HG02943 (cell line): ENCODE results near the gene RPLP2.

Experiments used
- ATAC-seq: cut with Tn5 transposase; IDR thresholded peaks from one replicate; pipeline ENCODE4 v1.9.1; 2021; ENCODE audit warnings: mild to moderate bottlenecking, low read depth, moderate library complexity; ENCODE audit not compliant: unreplicated experiment

Gene RPLP2

DNA sequence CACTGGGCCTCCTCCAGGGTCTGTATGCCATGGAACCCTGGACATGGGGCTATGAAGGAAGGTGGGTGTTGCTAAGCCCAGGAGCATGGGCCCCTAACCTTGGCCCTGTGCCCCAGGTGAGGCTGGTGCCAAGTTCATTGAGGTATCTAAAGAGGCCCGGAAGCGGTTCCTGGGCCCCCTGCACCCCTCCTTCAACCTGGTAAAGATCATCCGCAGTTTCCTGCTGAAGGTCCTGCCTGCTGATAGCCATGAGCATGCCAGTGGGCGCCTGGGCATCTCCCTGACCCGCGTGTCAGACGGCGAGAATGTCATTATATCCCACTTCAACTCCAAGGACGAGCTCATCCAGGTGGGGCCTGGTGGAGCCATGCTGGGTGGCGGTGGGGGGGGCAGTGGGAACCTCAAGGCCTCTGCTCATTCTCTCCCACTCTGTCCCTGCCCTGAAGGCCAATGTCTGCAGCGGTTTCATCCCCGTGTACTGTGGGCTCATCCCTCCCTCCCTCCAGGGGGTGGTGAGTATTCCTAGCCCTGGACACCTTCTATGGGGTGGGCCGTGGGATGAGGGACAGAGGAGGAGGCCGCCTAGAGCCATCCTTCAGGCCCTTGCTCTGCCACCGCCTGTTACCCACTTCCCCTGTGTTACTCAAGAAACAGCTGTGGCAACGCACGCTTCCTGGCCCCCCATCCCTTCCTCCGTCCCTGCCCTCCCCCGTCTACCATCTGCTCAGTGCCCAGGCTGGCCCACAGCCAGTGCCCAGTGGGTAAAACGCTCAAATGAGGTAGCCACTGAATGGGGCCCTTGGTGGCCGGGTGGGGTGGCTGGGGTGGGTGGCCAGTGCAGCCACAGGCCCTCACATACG lies 12.0 kb downstream of the RPLP2 start:
- no peak for ATAC-seq

DNA sequence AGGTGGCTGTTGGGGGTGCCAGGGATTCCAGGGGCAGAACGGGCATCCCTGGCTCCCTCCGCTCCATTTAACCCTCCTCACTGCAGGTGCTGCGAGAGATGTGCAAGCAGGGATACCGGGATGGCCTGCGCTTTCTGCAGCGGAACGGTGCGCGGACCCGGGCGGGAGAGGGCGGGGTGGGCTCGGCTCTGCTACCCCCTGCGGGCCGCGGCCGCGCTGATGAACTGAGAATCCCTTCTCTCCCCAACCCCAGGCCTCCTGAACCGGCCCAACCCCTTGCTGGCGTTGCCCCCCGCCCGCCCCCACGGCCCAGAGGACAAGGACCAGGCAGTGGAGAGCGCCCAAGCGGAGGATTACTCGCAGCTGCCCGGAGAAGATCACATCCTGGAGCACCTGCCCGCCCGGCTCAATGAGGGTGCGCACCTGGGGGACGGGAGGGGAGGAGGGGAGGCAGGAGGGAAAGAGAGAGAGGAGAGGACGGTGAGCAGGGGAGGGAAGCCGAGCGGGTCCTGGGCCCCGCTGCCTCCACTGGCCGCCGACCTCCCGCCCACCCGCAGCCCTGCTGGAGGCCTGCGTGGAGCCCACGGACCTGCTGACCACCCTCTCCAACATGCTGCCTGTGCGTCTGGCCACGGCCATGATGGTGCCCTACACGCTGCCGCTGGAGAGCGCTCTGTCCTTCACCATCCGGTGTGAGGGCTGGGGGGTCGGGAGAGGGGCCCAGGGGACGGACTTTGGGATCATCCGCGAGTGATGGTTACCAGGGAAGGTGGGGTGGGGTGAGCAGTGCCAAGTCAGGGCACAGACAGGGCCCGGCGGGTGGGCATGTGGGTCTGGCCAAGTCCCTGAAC lies 13.9 kb downstream of the RPLP2 start:
- ATAC-seq, result no peak

DNA sequence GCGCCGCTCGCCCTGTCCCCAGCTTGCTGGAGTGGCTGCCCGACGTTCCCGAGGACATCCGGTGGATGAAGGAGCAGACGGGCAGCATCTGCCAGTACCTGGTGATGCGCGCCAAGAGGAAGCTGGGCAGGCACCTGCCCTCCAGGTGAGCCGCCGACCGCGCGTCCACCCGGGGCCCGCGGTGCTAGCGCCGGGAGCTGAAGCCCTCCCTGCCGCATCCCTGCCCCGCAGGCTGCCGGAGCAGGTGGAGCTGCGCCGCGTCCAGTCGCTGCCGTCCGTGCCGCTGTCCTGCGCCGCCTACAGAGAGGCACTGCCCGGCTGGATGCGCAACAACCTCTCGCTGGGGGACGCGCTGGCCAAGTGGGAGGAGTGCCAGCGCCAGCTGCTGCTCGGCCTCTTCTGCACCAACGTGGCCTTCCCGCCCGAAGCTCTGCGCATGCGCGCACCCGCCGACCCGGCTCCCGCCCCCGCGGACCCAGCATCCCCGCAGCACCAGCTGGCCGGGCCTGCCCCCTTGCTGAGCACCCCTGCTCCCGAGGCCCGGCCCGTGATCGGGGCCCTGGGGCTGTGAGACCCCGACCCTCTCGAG lies 14.6 kb downstream of the RPLP2 start:
- ATAC-seq, result no peak

DNA sequence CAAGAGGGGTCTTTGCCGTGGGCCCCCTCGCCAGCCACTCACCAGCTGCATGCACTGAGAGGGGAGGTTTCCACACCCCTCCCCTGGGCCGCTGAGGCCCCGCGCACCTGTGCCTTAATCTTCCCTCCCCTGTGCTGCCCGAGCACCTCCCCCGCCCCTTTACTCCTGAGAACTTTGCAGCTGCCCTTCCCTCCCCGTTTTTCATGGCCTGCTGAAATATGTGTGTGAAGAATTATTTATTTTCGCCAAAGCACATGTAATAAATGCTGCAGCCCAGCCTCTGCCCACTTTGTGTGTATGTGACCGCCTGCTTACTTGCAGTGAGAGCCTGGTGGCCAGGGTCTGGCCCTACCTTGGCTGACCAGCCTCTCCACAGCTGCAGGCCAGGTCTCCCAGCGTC lies 15.2 kb downstream of the RPLP2 start:
- no peak for ATAC-seq

DNA sequence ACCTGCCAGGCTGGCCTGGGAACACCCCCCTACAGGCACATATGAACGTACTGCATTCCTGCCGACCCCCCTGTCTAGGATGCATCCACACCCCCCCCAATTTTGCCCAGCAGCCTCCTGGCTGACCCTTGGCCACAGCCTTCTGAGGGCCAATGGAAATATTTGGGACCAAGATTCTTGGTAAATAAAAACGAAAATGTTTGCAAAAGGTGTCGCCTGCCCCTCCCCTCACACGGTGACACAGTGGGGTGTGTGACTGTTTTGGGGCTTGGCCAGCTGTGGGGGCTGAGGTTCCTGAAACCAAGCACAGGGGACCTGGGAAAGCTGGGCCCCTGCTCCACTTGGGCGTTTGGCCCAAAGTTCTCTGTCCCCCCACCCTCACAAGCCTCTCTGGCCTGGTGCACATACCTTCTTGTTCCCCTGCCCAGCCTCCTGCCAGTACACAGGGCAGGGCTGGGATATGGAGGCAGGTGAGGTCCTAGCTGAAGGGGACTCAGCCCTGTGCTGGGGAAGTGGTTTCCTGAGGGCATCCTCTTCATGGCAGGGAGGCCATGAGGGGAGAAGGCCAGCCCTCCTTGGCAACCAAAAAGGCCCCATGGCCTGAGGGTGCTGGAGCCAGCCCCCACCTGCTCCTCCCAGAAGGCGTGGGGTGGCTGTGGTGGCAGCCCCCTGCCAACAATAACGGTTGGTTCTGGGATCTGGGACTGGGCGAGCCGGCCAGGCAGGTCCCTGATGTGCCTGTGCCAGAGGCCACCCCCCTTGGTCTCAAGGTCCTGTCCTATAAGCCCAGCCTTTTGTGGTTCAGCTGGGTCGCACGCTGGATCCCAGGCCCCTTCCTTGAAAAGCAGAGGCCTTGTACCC lies 15.8 kb downstream of the RPLP2 start:
- ATAC-seq, result no peak

DNA sequence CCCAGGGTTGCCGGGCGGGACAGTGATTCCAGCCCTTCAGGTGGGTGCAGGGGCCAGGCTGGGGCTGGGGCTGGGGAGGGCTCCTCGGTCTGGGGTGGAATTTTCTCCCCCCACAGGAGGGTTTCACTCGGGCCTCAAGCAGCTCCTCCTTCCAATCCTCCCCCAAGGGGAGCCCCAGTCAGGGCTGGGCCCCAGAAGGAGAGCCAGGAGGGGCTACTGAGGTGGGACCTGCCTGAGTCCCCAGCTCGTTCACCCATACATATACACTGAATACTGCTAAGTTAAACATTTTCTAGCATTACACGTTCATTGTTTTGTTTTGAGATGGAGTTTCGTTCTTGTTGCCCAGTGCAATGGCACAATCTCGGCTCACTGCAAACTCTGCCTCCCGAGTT lies 16.5 kb downstream of the RPLP2 start:
- no peak for ATAC-seq

DNA sequence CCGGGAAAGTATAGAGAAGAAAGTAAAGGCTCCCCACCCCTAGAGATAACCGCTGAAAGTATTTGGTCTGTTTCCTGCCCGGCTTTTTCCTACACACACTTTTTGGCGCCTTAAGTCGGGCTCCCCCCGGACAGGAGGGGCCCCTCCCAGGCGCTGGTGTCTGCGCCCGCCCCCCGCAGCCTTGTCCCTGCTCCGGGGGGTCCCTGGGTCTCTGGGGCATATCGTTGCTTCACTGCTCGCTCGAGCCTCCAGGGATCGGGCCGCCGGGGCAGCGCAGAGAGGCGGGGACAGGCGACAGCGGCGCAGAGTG lies 17.0 kb downstream of the RPLP2 start:
- ATAC-seq, result no peak

DNA sequence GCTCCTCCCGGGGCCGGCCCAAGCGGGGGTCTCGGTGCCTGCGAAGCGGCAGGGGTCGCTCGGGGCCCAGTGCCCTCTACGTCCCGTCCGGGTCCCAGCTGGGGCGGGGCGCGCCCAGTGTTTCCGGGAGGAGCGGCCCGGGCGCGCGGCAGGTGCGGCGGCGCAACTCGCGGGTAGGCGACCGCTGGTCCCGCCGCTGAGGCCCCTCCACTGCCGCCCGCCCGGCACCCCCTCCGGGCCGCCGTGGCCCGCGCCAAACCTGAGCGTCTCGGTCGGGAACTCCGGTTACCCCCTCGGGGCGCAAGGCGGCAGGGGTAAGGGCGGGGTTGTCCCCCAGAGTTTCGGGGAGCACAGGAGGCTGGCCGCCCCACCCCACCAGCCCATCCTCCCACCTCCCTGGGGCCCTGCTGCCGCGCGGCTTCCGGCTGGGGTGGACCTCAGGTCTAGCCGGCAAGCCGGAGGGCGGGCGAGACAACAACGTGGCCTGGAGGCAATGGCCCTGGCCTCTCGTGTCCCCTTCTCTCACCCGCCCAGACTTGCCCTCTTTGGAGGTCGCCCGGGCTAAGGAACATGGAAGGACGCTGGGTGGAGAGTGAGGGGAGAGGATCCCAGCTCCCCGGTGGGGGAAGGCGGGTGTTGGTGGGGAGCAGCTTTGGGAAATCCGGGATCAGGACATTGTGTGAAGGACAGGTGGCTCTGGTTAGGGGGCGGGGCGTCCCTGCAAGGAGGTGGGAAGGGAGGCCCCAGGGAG lies 17.6 kb downstream of the RPLP2 start:
- no peak for ATAC-seq

DNA sequence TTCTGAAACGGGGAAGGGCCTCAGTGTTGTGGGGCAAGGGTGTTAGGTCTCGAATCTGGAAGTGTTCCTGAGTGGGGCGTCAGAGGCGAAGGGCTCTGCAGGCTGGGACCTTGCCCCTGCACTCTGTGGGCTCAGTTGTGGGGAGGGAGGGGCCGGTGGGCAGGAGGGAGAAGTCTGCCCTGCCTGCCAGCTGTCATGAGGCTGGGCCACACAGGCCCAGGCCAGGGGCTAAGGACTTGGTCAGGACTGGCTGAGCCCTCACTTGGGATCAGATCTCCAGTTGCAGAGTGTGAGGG lies 18.1 kb downstream of the RPLP2 start, which contains the start of gene CRACR2B:
Gene CRACR2B, plus strand, starts transcription at position 23 of the 296 bp plus-strand sequence. CDS start 689 bp downstream, outside the sequence.
- ATAC-seq, result no peak

DNA sequence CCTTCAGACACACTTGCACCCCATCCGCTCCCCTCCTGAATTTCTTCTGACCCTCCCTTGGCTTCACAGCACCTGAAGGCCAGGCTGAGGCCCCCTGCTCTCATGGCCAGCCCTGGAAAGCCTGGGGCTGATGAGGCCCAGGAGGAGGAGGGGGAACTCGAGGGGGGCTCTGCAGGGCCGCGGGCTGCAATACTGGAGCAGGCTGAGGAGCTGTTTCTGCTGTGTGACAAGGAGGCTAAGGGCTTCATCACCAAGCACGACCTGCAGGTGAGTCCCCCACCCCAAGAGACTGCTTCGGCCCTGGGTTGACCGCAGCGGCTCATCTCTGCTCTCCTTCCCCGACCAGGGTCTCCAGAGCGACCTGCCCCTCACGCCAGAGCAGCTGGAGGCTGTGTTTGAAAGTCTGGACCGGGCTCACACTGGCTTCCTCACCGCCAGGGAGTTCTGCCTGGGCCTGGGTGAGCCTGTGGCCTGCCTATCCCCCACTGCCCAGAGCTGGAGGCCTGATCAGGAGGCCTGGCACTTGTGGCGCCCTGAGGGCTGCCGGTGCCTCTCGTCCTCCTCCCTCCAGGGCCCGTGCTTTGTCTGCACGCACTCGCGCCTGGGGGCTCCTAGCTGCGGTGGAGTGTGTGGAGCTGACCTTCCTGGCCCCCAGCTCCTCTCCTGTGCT lies 18.9 kb downstream of the RPLP2 start:
- ATAC-seq, result no peak

DNA sequence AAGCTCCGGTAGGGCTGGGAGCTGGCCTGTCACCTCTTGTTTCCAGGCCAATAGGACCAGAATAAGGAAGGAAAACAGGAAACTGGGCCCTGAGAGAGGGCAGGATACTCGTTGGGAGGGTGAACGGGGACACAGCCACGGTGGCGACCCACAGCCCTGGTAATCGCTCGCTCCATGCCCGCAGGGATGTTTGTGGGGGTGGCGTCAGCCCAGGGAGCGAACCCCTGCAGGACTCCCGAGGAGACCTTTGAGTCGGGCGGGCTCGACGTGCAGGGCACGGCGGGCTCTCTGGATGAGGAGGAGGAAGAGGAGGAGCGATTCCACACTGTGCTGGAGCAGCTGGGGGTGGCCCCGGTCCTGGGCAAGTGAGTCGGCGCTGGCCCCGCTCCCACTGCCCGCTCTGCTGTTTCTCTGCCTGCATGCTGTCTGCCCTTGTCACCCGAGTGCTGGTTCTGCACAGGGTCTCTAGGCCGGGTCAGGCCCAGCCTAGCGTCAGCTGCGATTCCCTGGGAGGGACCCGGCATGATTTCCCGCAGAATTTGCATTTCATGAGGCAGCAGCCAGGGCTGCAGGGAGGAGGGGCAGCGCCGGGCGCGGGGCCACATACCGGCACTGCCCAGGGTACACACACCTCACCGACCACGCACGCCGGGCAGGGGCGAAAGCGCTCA lies 19.5 kb downstream of the RPLP2 start:
- no peak for ATAC-seq

DNA sequence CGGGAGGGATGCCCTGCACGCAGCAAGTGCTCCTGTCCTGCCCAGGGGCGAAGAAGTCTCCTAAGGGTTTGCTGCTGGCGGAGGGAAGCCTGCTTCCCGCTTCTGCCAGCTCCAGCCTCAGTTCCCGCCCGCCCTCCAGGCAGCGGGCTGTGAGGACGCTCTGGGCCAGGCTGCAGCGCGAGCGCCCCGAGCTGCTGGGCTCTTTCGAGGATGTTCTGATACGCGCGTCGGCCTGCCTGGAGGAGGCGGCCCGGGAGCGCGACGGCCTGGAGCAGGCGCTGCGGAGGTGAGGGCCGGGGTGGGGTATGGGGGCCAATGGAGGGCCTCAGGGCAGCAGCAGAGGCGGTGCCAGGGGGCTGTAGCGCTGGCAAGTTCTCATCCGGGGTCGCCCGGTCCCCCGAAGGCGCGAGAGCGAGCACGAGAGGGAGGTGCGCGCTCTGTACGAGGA lies 20.1 kb downstream of the RPLP2 start:
- no peak for ATAC-seq

DNA sequence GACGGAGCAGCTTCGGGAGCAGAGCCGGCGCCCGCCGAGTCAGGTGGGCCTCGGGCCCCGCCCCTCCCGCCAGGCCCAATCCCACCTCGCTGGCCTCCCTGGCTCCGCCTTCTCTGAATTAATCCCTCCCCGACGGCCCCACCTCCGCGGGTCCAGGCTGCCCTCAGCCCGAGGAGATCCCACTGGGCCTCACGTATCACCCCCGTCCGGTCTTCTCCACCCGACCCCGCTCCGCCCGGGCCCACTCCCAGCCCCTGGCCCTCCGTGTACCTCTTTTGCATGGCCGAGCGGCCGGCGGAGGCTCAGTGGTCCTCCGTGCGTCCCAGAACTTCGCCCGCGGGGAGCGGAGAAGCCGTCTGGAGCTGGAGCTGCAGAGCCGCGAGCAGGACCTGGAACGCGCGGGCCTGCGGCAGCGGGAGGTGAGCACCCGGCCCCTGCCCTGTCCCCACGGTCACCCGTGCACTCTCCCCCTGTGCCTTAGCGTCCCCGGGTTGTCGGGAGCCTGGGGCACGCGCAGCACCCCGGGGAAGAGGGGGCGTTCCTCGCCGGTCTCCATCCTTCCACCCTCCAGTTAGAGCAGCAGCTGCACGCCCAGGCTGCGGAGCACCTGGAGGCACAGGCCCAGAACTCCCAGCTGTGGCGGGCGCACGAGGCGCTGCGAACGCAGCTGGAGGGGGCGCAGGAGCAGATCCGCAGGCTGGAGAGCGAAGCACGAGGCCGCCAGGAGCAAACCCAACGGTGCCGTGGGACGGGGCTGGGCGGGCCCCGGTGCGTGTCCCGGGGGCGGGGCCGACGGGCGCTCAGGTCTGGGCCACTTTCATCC lies 20.7 kb downstream of the RPLP2 start:
- ATAC-seq, result no peak

DNA sequence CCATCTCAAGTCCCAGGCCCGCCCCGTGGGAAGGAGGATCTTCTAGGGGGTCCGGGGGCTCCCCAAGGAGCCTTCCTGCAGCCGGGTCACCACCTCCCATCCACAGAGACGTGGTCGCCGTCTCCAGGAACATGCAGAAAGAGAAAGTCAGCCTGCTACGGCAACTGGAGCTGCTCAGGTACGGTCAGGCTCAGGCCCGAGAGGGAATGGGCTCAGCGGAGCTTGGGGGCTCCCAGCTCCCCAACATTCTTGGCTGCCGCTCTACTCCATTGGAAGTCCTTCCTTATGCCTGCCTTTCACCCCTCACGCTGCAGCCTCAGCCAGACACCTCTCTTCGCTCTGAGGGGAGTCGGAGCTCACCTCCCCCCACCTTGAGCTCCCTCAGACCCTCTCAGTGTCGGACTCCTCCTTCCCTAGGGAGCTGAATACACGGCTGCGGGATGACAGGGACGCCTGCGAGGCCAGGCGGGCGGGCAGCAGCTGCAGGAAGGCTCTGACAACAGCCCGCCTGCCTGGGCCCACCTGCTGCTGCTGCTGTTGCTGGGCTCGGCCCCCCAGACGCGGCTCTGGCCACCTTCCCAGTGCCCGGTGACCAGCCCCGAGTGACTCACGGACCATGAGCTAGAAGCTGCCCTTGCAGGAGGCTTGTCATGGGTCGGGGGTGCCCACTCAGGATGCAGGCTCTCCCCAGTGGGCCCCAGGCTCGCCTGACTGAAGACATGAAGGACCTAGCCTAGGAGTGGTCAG lies 21.5 kb downstream of the RPLP2 start:
- ATAC-seq, result no peak

DNA sequence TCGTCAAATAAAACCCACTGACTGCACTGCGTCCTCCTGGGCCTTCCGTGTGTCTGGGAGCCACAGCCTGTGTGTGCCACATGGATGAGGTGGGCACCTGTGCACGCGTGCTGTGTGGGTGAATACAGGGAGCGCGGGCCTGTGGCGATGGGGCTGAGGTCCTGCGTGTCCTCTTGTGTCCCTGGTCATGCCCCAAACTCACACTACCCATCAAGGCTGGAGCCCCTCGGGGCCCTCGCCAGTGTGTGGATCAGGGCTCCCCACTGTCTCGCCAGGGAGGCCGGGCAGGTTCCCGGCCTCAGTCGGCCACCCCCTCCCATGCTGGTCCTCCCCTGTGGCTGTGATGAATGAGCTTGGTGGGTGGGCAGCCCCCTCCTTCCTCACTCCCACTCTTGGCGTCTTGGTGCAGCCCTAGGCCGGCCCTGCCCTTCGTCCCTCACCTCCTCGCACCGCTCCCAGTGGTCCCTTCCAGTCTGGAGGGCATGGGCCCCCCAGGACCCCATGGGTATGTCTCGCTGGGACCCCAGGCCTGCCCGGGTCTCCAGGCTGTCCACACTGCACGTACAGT lies 22.3 kb downstream of the RPLP2 start:
- ATAC-seq, result no peak

DNA sequence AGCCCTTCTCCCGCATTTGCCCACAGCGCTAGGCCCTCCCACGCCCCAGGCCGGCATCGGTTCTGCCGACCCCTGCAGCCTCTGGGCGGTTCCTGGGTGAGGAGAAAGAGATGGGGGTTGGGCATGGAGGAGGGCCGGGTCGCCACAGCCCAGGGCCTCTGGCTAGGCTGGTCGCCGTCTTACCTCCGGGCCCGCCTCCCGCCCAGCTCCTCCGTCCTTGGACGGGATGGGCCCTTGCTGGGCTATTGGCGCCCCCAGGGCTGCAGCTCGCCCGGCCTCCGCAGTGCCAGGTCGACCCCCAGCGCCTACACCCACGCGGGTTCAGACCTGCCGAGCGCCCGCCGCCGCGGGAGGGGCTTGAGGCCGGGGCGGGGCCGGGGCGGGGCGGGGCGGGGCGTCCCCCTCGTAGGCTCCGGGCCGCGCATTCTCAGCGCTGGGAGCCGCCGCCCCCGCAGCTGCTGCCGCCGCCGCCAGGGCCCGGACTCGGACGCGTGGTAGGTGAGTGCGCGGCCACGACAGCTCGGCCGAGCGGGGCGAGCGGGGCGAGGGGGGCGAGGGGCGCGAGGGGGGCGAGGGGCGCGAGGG lies 22.9 kb downstream of the RPLP2 start, which contains the start of gene CD151:
Gene CD151, plus strand, starts transcription at position 424 of the 585 bp plus-strand sequence. CDS start 3,118 bp downstream, outside the sequence.
- ATAC-seq, result no peak
